Measurements from ENCODE around the gene NPSR1.

Gene NPSR1

DNA sequence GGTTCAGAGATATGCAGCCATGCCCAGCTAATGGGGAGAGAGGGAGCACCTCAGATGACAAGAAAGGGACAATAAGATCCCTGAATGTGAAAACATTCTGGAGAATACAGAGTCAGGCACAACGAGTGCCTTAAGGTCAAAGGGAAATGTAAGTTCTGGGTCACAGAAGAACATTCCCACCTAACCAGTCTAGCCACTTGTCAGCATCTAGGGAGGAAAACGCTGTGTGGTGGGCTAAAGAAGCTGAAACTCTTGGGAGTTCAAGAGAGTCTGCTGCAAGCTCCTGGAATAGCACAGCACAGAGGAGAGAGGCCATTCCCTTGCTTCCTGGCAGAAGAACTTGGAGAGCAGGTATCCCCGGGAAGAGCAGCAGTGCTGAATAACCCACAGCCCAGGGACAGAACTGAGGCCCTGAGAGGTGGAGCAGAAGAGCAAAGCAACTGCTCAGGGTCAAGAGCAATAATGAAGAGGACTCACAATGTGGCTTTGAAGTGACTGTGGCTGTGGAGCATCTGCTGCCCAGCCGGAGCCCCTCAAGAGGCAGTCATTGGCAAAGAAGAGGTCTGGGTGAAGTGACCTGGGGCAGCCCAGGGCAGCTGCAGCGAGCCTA, 182.3 kb downstream of the NPSR1 start:
- TF ChIP-seq, protein P1, sequence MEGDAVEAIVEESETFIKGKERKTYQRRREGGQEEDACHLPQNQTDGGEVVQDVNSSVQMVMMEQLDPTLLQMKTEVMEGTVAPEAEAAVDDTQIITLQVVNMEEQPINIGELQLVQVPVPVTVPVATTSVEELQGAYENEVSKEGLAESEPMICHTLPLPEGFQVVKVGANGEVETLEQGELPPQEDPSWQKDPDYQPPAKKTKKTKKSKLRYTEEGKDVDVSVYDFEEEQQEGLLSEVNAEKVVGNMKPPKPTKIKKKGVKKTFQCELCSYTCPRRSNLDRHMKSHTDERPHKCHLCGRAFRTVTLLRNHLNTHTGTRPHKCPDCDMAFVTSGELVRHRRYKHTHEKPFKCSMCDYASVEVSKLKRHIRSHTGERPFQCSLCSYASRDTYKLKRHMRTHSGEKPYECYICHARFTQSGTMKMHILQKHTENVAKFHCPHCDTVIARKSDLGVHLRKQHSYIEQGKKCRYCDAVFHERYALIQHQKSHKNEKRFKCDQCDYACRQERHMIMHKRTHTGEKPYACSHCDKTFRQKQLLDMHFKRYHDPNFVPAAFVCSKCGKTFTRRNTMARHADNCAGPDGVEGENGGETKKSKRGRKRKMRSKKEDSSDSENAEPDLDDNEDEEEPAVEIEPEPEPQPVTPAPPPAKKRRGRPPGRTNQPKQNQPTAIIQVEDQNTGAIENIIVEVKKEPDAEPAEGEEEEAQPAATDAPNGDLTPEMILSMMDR (IDR thresholded peaks at IDR 0.05; ENCODE audit: insufficient read depth, low read depth, low read length, missing control alignments), result no peak
- H3K4me3 ChIP-seq (ENCODE audit: low read length), result no peak overlapping the region
- no peak for DNase-seq (ENCODE audit: low read depth)

DNA sequence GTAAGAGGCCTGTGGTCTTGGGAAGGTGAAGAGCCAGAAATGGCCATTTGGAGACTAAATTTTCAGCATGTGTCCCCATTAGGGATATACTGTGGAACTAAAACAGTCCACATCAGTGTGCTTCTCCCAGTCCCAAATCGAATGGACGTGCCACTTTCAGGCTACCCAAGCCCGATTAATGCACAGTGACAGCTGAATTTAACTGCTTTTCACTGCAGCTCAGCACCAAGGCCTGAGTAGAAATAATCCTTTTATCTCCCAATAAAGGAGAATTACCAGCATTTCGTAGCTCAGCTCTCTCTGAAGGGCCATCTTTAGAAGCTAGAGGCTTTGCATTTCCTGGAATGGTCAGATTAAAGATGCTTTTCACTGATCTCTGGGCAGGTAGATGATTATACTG, 183.3 kb downstream of the NPSR1 start:
- DNase-seq (ENCODE audit: low read depth), result no peak
- H3K4me3 ChIP-seq (ENCODE audit: low read length), result no peak overlapping the region
- TF ChIP-seq, protein P1 (IDR thresholded peaks at IDR 0.05; ENCODE audit: insufficient read depth, low read depth, low read length, missing control alignments), result no peak

DNA sequence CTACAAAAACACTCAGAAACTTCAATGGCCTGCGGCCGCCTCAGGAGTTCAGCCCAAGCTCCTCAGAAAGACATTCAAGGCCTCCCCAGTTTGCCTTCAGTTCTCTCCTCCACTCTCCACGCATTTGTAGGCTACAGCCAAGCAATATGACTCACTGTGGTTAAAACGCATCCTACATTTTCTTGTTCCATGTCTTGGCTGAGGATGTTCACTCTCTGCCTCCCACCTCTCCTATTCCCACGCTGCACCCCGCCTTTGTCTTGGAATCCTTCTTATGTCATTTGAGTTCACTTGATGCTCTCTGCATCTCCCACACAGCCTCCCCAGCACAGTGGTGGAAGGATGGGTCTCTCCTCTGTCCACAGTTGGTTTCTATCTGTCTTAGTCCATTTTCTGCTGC, 184.8 kb downstream of the NPSR1 start:
- H3K4me3 ChIP-seq (ENCODE audit: low read length), result no peak overlapping the region
- TF ChIP-seq, protein P1 (IDR thresholded peaks at IDR 0.05; ENCODE audit: insufficient read depth, low read depth, low read length, missing control alignments), result no peak
- no peak for DNase-seq (ENCODE audit: low read depth)

DNA sequence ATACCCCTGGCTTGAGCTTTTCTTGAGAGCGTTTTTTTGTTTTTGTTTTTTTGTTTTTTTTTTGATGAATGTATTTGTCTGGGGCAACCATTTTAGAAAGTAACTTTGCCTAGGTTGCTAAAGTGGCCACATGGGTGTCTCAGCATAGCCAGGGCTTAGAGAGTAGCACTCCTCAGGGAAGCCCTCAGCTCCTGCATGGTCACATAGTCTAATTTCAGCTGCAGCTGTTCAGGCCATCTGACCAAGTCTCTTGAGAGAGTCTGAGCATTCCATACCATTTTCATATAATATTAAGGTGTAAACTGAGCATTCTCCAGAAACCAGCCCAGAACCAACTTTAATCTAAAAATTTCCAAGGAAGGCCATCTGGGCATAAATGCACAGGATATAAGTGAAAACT, 186.4 kb downstream of the NPSR1 start:
- no peak for DNase-seq (ENCODE audit: low read depth)
- TF ChIP-seq, protein P1 (IDR thresholded peaks at IDR 0.05; ENCODE audit: insufficient read depth, low read depth, low read length, missing control alignments), result no peak
- H3K4me3 ChIP-seq (ENCODE audit: low read length), result no peak overlapping the region

DNA sequence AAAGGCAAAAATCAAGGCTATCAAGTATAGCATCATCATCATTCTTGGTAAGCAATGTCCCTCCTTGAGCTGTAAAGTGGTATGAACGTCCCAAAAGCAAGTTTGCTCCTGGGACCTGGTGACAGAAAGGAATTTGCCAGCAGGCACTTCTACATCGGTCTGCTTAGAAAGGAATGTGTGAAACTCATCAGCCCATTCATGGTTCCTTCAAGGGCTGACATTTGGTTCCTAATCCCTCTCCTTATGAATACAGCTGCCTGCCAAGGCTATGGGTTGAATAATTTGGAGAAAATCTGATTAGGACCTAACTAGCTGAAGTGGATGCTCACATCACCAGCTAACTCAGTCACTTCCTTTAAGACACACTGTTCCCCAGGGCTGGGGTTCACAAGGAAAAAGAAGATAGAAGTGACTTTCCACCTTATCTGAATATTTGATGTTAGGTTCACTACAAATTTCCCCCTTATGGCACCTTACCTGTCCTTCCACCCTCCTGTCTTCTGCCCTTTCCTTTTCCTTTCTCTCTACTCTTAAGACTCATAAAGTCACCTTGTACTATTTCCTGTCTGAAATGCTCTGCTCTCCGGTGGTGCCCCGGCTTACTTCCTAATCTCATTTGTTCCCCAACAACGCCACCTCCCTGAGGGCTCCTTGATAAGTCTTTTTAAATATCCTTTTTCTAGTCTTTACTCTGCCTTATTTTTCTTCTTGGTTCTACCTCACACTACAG, 187.1 kb downstream of the NPSR1 start:
- no peak for DNase-seq (ENCODE audit: low read depth)
- H3K4me3 ChIP-seq (ENCODE audit: low read length), result no peak overlapping the region
- TF ChIP-seq, protein P1 (IDR thresholded peaks at IDR 0.05; ENCODE audit: insufficient read depth, low read depth, low read length, missing control alignments), result no peak

DNA sequence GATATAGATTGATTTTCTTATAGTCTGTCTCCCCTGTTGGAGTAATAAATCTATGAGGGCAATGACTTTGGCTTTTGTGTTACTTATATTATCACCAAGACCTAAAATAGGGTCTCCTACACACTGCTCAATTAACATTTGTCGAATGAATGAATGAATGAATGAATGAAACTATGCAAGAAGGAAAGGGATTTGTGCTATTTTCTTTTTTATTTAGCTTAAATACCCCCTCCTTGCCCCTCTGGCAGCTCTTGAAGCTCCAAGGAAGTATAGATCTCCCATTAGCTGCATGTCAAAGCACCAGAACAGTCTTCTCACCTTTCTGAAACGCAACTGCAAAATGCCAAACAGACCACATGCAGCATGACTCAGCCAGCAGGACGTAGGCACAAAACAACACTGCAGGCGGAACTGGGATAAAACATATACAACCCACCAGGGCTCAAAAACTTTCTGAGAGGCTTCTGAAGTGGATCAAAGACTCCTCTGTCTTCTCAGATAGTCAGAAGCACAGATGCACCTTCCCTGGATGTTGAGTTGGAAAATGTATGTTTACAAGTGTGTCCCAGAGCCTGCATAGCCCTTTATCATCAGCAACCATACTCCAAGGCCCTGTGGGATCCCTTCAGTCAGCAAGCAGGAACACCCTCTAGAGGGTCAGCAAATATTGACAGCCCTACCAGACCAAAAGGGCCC, 187.8 kb downstream of the NPSR1 start:
- DNase-seq (ENCODE audit: low read depth), result peak; percentile 80
- H3K4me3 ChIP-seq (ENCODE audit: low read length), result no peak overlapping the region
- TF ChIP-seq, protein P1 (IDR thresholded peaks at IDR 0.05; ENCODE audit: insufficient read depth, low read depth, low read length, missing control alignments), result no peak

Data from epithelial cell of esophagus (primary cell).